MM.1S (cell line): ENCODE data around the gene UNC13C.

ENCODE experiments used
- DNase-seq: peaks from one replicate; pipeline ENCODE4 v3.0.0-alpha.2; 2015
- H2AFZ ChIP-seq: fragments of 300-600 bp; sonication (generic); 2 replicates; pipeline ENCODE4 v1.6.0; 2016; ENCODE audit warnings: antibody characterized with exemption, low read length
- H3F3A ChIP-seq: fragments of 300-600 bp; sonication (generic); 2 replicates; pipeline ENCODE4 v1.6.1; 2016; ENCODE audit warnings: mild to moderate bottlenecking, antibody characterized with exemption, low read length, moderate library complexity, mixed read lengths; ENCODE audit not compliant: insufficient read depth
- H3K27ac ChIP-seq: fragments of 300-600 bp; sonication (generic); 2 replicates; pipeline ENCODE4 v1.5.1; 2016; ENCODE audit warnings: mild to moderate bottlenecking, low read length
- H3K27me3 ChIP-seq: fragments of 300-600 bp; sonication (generic); replicated peaks from 2 replicates; pipeline ENCODE4 v1.6.0; 2016; ENCODE audit warnings: low read length; ENCODE audit not compliant: insufficient read depth
- H3K36me3 ChIP-seq: fragments of 300-600 bp; sonication (generic); replicated peaks from 2 replicates; pipeline ENCODE4 v1.6.1; 2016; ENCODE audit warnings: mild to moderate bottlenecking, low read length, mixed read lengths; ENCODE audit not compliant: insufficient read depth
- H3K4me1 ChIP-seq: fragments of 300-600 bp; sonication (generic); 2 replicates; pipeline ENCODE4 v1.6.1; 2016; ENCODE audit warnings: low read length, mixed read lengths
- H3K4me2 ChIP-seq: fragments of 300-600 bp; sonication (generic); 2 replicates; pipeline ENCODE4 v1.6.0; 2016; ENCODE audit warnings: low read depth, low read length
- H3K4me3 ChIP-seq: fragments of 300-600 bp; sonication (generic); 2 replicates; pipeline ENCODE4 v1.5.1; 2016; ENCODE audit warnings: low read length, mixed read lengths
- H3K79me2 ChIP-seq: fragments of 300-600 bp; sonication (generic); 2 replicates; pipeline ENCODE4 v1.6.1; 2016; ENCODE audit warnings: mixed run types, low read length, mixed read lengths
- H3K9ac ChIP-seq: fragments of 300-600 bp; sonication (generic); 2 replicates; pipeline ENCODE4 v1.6.1; 2016; ENCODE audit warnings: low read length, mixed read lengths
- H3K9me2 ChIP-seq: fragments of 300-600 bp; sonication (generic); replicated peaks from 2 replicates; pipeline ENCODE4 v1.6.1; 2016; ENCODE audit warnings: mild to moderate bottlenecking, low read length, mixed read lengths; ENCODE audit not compliant: insufficient read depth
- H3K9me3 ChIP-seq: fragments of 300-600 bp; sonication (generic); replicated peaks from 2 replicates; pipeline ENCODE4 v1.6.1; 2016; ENCODE audit warnings: mild to moderate bottlenecking, low read length, mixed read lengths; ENCODE audit not compliant: insufficient read depth
- H4K20me1 ChIP-seq: fragments of 300-600 bp; sonication (generic); 2 replicates; pipeline ENCODE4 v1.6.1; 2016; ENCODE audit warnings: mild to moderate bottlenecking, low read length, moderate library complexity, mixed read lengths; ENCODE audit not compliant: insufficient read depth
- EZH2 ChIP-seq: fragments of 300-600 bp; sonication (generic); optimal IDR thresholded peaks from 2 replicates; pipeline ENCODE3; 2017; ENCODE audit warnings: low read depth, mild to moderate bottlenecking, antibody characterized with exemption, low read length, mixed read lengths
- EZH2phosphoT487 ChIP-seq: fragments of 300-600 bp; sonication (generic); IDR thresholded peaks from 2 replicates; pipeline ENCODE4 v1.6.1; 2018; ENCODE audit warnings: antibody characterized with exemption, low read length
- TF ChIP-seq, protein P1 (sequence below): fragments of 300-600 bp; sonication (generic); IDR thresholded peaks from 2 replicates; pipeline ENCODE4 v1.5.1; 2016; ENCODE audit warnings: antibody characterized with exemption, low read length, mixed read lengths

UNC13C gene

DNA sequence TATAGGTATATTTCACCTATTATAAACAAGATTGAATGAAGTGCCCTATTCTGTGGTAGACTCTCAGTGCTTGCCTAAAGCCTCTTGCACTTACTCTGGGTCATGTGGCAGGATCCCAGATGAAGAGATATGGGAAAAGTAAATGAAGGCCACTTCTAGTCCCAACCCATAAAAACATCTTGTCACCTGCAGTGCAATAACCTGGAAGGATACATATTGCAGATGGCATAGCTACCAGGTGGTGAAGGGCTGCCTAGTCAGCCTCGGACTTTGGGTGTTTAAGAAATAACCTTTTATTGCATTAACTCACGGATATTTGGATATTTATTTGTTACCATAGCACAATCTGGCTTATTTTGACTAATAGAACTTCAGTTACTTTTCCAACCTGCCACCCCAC lies 367.1 kb downstream of the UNC13C start:
- no peaks in the 10 kb centered on the region for H3F3A ChIP-seq
- H3K36me3 ChIP-seq, result no peaks in the 10 kb centered on the region
- no peak overlapping the region for H3K27ac ChIP-seq
- H3K4me2 ChIP-seq, result no peak overlapping the region
- H3K79me2 ChIP-seq, result no peaks in the 10 kb centered on the region
- no peak for DNase-seq
- no peaks in the 10 kb centered on the region for H4K20me1 ChIP-seq
- H3K4me3 ChIP-seq, result no peak overlapping the region
- TF ChIP-seq, protein P1, sequence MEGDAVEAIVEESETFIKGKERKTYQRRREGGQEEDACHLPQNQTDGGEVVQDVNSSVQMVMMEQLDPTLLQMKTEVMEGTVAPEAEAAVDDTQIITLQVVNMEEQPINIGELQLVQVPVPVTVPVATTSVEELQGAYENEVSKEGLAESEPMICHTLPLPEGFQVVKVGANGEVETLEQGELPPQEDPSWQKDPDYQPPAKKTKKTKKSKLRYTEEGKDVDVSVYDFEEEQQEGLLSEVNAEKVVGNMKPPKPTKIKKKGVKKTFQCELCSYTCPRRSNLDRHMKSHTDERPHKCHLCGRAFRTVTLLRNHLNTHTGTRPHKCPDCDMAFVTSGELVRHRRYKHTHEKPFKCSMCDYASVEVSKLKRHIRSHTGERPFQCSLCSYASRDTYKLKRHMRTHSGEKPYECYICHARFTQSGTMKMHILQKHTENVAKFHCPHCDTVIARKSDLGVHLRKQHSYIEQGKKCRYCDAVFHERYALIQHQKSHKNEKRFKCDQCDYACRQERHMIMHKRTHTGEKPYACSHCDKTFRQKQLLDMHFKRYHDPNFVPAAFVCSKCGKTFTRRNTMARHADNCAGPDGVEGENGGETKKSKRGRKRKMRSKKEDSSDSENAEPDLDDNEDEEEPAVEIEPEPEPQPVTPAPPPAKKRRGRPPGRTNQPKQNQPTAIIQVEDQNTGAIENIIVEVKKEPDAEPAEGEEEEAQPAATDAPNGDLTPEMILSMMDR, result no peak
- TF ChIP-seq EZH2 (no peak), EZH2phosphoT487 (no peak)
- H3K9ac ChIP-seq, result no peak overlapping the region
- no peak overlapping the region for H2AFZ ChIP-seq
- no peaks in the 10 kb centered on the region for H3K27me3 ChIP-seq
- H3K4me1 ChIP-seq, result no peaks in the 10 kb centered on the region
- no peaks in the 10 kb centered on the region for H3K9me3 ChIP-seq
- no peaks in the 10 kb centered on the region for H3K9me2 ChIP-seq

DNA sequence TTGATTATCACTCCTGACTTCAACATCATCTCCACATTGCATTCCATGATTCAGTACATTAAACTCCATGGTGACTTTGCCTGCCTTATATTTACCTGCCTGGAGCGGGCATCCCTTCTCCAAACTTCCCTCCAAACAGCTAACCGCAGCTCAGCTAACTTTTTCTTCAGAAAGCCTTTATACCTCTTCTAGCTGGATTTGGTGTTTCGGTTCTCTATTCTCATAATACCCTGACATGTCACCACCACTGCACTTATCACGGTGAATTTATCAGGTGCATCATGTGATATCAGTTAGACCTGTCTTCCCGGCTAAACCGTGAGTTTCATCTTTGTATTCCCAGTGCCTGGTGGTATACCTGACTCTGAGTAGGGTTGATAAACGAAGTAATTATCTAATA lies 367.6 kb downstream of the UNC13C start:
- H3K27me3 ChIP-seq, result no peaks in the 10 kb centered on the region
- H3K9me3 ChIP-seq, result no peaks in the 10 kb centered on the region
- H3F3A ChIP-seq, result no peaks in the 10 kb centered on the region
- no peaks in the 10 kb centered on the region for H3K4me1 ChIP-seq
- no peaks in the 10 kb centered on the region for H4K20me1 ChIP-seq
- no peaks in the 10 kb centered on the region for H3K36me3 ChIP-seq
- no peak for DNase-seq
- H3K27ac ChIP-seq, result no peak overlapping the region
- H3K4me3 ChIP-seq, result no peak overlapping the region
- no peak for TF ChIP-seq EZH2phosphoT487
- TF ChIP-seq, protein P1, result no peak
- TF ChIP-seq EZH2, result no peak
- no peak overlapping the region for H2AFZ ChIP-seq
- H3K4me2 ChIP-seq, result no peak overlapping the region
- no peak overlapping the region for H3K9ac ChIP-seq
- H3K79me2 ChIP-seq, result no peaks in the 10 kb centered on the region
- no peaks in the 10 kb centered on the region for H3K9me2 ChIP-seq

DNA sequence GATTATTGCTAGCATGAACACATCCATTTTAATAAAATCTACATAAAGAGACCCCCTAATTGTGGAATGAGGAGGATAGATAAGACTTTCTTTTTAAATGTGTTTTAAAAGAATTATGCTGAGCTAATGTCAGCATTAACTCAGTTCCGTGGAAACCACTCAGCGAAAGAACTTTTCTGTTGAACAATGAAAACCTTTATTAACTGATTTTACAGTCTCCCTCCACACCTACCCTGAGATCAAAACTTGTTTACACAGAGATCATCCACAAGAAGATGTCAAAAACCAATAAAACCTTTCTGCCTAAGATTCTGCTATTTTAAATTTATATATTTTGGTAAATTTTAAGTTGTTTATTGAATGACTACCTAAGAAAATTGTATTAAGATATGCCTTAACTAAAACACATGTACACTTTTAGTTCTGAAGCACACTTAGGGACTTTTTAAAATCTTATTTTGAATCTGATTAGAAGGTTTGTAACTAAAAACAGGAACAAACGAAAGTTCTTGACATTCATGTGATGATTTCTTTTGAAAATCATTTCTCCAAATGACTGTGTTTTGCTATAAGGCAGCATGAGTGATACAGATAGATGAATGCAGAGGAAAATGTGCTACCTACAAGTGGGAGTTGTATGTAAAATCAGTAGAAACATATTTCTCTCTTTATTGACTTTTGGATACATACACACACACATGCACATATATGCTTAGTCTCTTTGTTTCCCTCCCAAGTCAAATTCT lies 369.0 kb downstream of the UNC13C start:
- no peaks in the 10 kb centered on the region for H3K9me3 ChIP-seq
- no peak overlapping the region for H2AFZ ChIP-seq
- TF ChIP-seq, protein P1, result no peak
- no peak for TF ChIP-seq EZH2
- no peak for TF ChIP-seq EZH2phosphoT487
- no peaks in the 10 kb centered on the region for H3K27me3 ChIP-seq
- no peak overlapping the region for H3K27ac ChIP-seq
- no peak overlapping the region for H3K9ac ChIP-seq
- no peak for DNase-seq
- H3K36me3 ChIP-seq, result no peaks in the 10 kb centered on the region
- no peaks in the 10 kb centered on the region for H3K79me2 ChIP-seq
- no peaks in the 10 kb centered on the region for H3K4me1 ChIP-seq
- H4K20me1 ChIP-seq, result no peaks in the 10 kb centered on the region
- H3F3A ChIP-seq, result no peaks in the 10 kb centered on the region
- no peak overlapping the region for H3K4me2 ChIP-seq
- no peak overlapping the region for H3K4me3 ChIP-seq
- no peaks in the 10 kb centered on the region for H3K9me2 ChIP-seq
